DOHH2 (cell line): ENCODE measurements around the gene LRRC59.

Experiments
- CTCF ChIP-seq: fragments of 200-600 bp; sonication (generic); IDR thresholded peaks from one replicate; pipeline ENCODE4 v1.5.1; 2014; ENCODE audit warnings: antibody characterized with exemption, mild to moderate bottlenecking, low read depth, low read length; ENCODE audit not compliant: poor library complexity, severe bottlenecking
- EZH2phosphoT487 ChIP-seq: fragments of 200-600 bp; sonication (generic); IDR thresholded peaks from 2 replicates; pipeline ENCODE4 v1.6.1; 2017; ENCODE audit warnings: borderline replicate concordance, mild to moderate bottlenecking, antibody characterized with exemption, low read length, moderate library complexity, mixed read lengths

- TF ChIP-seq CTCF (no peak), EZH2phosphoT487 (no peak)
These were observed 17.8 kb downstream of the LRRC59 start for GRCh38 chr17:50379351-50380132.
